Embryonic facial prominence (tissue), 1 donor: ENCODE measurements around the gene TNMD.

Experiments used
- DNase-seq: peaks from one replicate; pipeline ENCODE4 v3.0.0-alpha.2; 2016; ENCODE audit errors: extremely low spot score

The TNMD gene

GRCh38 chrX:100643956-100644860 lies 59.5 kb downstream of the TNMD start, which contains the start of gene SRPX2:
SRPX2 (plus strand) TSS chrX:100644199; CDS start chrX:100646323, 2,124 bp downstream.
- no peak for DNase-seq

DNA sequence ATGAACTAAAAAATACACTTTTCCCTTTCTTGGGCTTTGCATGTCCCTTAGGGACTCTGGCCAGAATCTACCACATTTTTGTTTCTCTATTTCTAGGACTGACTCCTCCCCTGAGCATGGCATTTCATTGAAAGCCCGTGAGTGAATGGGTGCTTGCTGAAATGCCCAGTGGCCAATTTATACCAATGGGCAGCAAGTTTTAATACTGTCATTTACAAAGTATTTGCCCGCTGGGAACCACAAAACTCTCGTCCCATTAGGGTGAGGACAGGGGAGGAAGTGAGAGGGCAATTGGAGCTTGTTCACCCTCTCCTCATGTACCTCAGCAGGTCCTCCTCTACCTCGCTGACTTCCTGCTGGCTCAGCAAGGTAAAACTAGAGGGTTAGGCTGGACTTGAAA lies 60.4 kb downstream of the TNMD start:
- no peak for DNase-seq

GRCh38 chrX:100647095-100647494 lies 62.4 kb downstream of the TNMD start:
- DNase-seq = no peak

DNA sequence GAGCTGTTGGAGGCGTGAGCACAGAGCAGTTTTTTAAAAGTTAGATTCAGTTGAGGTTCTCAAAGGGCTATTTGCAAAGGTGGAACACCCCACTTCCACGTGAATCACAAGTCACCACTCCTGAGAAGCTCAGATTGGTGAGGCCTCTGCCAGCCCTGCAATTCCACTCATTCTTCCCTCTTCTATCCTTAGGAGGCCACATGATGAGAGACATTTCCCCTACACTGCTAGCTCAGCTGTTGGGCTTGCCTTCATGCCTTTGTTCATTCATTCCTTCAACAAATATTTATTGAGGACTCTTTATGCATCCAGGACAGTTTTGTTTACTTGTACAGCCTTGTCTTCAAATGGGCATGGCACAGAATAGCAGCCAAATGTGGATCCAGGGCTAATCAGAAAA lies 63.0 kb downstream of the TNMD start:
- DNase-seq = no peak

DNA sequence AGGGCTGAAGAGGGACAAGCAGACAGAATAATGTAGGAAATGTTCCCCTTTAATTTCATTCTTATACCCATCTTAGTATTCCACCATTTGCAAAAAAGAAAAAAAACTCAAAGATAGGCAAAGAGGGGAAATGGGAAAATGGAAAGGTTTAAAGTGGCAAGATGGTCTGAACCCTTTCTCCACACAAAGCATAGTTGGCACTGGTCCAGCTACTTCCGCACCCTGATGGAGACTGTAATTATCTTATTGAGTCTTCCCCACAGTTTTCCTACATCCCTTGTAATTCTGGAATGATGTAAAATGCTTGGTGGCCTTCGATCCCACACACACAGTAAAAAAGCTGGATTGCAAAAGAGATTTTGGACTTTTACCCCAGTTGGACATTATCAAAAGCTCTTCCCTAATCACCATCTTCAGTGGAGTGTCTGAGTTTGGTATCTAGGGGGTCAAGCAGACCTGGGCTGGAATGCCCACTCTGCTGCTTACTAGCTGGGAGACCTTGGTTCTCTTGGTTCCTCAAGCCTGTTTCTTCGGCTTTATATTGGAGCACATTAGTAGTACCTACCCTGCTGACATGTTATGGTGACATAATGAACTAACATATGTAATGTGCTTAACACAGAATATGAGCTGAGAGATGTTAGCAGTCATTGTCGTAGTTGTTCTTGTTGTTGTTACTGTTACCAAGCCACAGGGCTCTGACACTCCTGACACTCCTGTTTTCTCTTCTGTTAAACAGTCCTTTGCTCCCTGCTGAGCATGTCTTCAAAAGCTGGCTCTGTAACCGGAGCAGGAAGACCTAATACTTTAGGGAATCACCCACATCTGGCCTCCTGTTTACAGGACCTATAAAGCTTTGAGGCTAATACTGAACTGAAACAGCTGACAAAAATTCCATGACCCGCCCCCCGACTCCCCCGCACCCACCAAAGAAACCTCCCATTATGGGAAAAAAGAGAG lies 64.0 kb downstream of the TNMD start:
- DNase-seq = peak; percentile 59
